Measurements from ENCODE around the gene ARID3A.
A peak's percentile ranks its signal among the peaks of the same experiment; 100 is the strongest.

ARID3A gene

GRCh38 chr19:913080-913748 lies 12.6 kb upstream of the ARID3A start, which contains the start of gene R3HDM4:
Gene R3HDM4 (minus strand): TSS chr19:913219. CDS start chr19:913157, 62 bp downstream.
- peak; percentile 79 for DNase-seq

DNA sequence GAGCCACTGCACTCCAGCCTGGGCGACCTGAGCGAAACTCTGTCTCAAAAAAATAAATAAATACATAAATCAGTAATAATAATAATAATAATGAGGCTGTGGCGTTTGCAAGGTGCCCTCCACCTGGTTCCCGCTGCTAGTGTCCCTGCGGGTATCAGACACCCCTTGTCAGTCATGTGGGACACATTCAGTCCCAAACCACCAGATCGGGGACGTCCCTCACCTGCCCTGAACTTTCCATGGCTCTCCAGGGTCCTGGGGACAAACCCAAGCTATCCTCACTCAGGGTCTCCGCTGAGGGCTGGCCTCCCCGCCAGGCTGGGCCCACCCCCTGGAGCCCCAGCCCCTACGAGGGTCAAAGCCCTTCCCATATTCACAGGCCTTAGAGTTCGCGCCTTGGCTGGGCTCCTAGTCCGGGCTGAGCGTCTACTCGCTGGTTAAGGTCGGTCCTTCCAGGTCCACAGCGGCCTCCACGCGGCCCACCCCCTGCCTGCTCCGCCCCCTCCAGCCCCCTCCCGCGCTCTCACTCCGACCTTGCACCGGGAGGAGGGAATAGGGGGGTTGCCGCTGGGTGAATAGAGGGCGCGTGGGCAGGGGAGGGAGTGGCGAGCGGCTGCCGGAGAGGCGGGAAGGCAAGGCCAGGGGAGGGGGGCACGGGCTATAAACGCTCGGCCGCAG lies 9.1 kb upstream of the ARID3A start:
- no peak for DNase-seq

GRCh38 chr19:917323-918151 lies 8.3 kb upstream of the ARID3A start, which contains the start of gene KISS1R:
Gene KISS1R (plus strand): TSS chr19:917333. CDS start chr19:917503, 170 bp downstream.
- no peak for DNase-seq

DNA sequence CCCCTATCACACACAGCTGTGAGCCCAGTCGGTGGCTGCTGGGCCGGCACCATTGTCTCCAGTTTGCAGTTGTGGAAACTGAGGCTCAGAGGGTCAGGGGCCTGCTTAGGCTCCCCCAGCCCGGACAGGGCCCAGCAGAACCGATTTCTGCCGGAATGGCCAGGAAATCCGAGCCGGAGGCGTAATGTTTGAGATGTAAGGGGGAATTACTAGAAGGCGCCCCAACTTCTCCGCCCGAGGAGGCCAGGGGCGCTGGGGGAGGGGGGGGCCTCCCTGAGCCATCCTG lies 7.7 kb upstream of the ARID3A start:
- no peak for DNase-seq

DNA sequence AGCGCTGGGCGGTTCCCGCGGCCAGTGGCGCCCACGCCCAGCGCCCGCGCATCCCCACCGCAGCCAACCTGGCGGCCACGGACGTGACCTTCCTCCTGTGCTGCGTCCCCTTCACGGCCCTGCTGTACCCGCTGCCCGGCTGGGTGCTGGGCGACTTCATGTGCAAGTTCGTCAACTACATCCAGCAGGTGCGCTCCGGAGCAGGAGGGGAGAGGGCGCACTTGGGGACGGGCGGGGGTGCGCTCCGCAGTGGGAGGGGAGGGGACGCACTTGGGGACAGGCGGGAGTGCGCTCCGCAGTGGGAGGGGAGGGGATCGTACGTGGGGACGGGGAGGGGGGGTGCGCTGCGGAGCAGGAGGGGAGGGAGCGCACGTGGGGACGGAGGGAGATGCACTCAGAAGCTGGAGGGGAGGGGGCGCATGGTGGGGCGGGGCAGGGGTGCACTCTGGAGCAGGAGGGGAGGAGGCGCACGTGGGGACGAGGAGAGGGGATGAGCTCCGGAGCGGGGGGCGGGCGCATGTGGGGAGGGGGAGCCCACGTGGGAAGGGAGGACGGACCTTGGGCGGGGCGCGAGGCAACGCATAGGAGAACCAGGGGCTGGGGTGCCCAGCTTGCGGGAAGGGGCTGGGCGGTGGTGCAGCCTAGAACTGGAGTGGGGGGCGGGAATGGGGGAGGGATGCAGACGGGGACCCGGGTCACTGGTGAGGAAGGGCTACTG lies 7.2 kb upstream of the ARID3A start:
- no peak for DNase-seq

DNA sequence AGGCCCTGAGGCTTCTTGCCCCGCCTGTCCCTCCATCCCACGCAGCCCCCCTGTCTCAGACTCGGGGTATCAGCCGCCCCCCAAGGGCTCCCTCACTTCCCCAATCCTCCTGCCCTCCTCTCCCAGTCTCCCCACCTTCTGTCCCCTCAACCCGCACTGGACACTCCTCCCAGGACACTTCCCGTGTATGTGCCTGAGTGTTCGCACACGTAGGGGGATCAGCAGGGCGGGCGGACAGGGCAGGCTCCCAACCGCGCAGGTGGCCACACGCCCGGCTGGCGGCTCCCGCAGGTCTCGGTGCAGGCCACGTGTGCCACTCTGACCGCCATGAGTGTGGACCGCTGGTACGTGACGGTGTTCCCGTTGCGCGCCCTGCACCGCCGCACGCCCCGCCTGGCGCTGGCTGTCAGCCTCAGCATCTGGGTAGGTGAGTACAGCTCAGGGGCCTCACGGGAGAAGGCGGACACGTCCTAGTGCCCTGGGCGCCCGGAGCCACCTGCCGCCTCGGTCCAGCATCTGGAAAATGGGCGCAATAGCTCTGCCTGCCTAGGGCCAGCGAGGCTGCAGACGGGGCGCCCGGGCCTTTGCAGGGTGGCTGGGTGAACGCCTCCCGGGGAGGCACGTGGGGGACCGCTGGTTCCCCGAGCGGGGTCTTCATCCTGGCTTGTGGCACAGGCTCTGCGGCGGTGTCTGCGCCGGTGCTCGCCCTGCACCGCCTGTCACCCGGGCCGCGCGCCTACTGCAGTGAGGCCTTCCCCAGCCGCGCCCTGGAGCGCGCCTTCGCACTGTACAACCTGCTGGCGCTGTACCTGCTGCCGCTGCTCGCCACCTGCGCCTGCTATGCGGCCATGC lies 6.4 kb upstream of the ARID3A start:
- DNase-seq = no peak

GRCh38 chr19:920051-920864 lies 5.6 kb upstream of the ARID3A start:
- DNase-seq = peak; percentile 49

DNA sequence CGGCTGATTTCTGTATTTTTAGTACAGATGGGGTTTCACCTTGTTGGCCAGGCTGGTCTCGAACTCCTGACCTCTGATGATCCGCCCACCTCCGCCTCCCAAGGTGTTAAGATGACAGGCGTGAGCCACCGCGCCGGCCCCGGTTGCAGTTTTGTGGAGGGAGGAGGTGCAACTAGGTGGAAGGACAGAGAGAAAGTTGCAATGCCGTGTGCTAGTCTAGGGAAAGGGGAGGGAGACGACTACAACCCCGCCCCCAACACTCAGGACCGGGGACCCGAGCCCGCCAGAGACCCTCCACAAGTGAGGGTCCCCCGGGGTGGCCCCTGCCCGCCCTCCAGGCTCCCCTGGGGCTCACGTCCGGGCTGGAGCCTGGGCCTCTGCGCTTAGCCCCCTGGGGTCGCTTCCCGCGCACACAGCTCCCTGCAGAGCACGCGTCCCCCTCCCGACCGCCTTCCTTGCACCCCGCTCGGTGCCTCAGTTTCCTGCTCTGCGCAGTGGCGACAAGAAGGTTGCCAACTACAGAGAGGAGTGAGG lies 1.2 kb upstream of the ARID3A start:
- DNase-seq = no peak

GRCh38 chr19:925087-925525 lies 729 bp upstream of the ARID3A start:
- no peak for DNase-seq

GRCh38 chr19:926323-926588 lies 421 bp downstream of the ARID3A start:
- no peak for DNase-seq

- DNase-seq = no peak
These were observed 935 bp downstream of the ARID3A start for GRCh38 chr19:926589-927350.

DNA sequence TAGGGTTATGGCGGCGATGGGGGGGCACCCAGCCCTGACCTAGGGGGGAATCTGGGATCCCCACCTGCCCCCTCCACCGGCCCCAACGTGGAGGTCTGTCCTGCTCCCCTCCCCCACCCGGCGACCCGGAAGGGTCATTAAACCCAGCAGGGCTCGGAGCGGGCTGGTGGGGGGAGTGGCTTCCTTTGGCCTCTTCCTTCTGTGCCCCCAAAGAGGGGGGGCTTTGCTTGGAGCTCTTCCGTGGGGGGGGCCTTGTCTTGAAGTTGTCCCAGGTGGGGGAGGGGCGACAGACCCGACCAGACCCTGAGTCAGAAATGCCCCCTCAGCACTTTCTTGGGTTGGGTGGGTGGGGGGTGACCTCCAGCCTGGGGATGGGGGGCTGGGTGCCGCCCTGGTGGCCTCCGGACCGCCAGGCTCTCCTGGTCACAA lies 1.5 kb downstream of the ARID3A start:
- DNase-seq = no peak

GRCh38 chr19:927780-928401 lies 2.1 kb downstream of the ARID3A start:
- no peak for DNase-seq

DNA sequence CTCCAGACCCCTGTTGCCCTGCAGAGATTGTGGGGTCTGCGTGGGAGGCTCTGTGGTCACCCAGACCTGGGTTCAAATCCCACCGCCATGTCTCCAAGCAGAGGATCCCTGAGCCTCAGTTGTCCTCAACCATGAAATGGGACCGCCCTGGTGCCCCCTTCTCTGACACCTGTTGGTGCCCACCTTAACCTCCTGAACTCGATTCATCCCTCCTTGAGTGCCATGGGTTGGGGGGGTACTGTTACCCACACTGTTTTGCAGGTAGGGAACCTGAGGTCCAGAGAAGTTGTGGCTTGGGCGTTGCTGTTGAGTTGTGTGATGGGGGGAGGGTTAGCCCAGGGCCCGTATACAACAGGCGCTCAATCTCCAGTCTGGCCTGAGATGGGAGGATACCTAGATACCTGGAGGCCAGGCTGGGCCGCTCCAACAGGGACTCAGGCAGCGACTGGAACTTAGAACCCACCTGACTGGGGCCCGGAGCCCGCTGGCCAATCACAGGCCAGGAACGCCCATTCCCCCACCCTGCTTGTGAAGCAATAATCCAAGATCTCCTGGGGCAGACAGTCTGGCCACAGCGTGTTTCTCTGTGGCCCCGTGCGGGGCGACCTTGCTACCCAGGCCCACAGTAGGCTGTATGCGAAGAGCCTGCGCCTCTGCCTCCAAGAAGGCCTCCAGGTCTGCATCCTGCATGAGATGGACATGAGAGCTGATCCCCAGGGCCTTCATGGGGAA lies 2.8 kb downstream of the ARID3A start:
- DNase-seq = no peak

GRCh38 chr19:929203-929890 lies 3.5 kb downstream of the ARID3A start:
- no peak for DNase-seq

DNA sequence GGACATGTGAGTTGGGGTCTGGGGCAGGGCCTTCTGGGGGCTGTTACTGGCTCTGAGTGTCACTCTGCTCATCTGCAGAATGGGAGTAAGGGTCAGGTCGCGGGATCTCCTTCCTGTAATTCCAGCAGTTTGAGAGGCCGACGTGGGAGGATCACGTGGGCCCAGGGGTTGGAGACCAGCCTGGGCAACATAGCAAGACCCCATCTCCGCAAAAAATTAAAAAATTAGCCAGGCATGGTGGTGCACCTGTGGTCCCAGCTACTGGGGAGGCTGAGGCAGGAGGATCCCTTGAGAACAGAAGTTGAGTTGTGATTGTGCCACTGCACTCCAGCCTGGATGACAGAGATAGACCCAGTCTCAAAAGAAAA lies 4.0 kb downstream of the ARID3A start:
- no peak for DNase-seq

- no peak for DNase-seq
These were observed 6.2 kb downstream of the ARID3A start for GRCh38 chr19:931860-932647.
